Dedifferentiated amniotic fluid mesenchymal stem cell (primary cell): ENCODE results near the gene RIN3.

Experiments
- DNase-seq: peaks from one replicate; pipeline ENCODE4 v3.0.0-alpha.2; 2016; ENCODE audit errors: extremely low spot score

The RIN3 gene

GRCh38 chr14:92528486-92529100 is 15.0 kb downstream of the RIN3 start:
- DNase-seq: no peak

- DNase-seq: no peak
Measured at GRCh38 chr14:92529903-92530302, 16.3 kb downstream of the RIN3 start.

- no peak for DNase-seq
Measured at GRCh38 chr14:92531106-92531873, 17.7 kb downstream of the RIN3 start.

- DNase-seq: no peak
Measured at GRCh38 chr14:92532490-92533163, 19.0 kb downstream of the RIN3 start.

GRCh38 chr14:92534932-92535643 is 21.5 kb downstream of the RIN3 start:
- no peak for DNase-seq

GRCh38 chr14:92536231-92536630 is 22.6 kb downstream of the RIN3 start:
- peak; percentile 30 for DNase-seq

GRCh38 chr14:92538412-92538985 is 24.9 kb downstream of the RIN3 start:
- DNase-seq: no peak

- DNase-seq: no peak
Measured at GRCh38 chr14:92539419-92539818, 25.8 kb downstream of the RIN3 start.

- DNase-seq: no peak
Measured at GRCh38 chr14:92539875-92540274, 26.3 kb downstream of the RIN3 start.

- DNase-seq: peak; percentile 98
Measured at GRCh38 chr14:92540472-92541048, 27.0 kb downstream of the RIN3 start.

GRCh38 chr14:92542766-92543554 is 29.4 kb downstream of the RIN3 start:
- no peak for DNase-seq

GRCh38 chr14:92544051-92544720 is 30.6 kb downstream of the RIN3 start:
- no peak for DNase-seq

- no peak for DNase-seq
Measured at GRCh38 chr14:92546347-92547053, 32.9 kb downstream of the RIN3 start.

GRCh38 chr14:92549105-92549858 is 35.7 kb downstream of the RIN3 start:
- DNase-seq: no peak

GRCh38 chr14:92549859-92550230 is 36.3 kb downstream of the RIN3 start:
- no peak for DNase-seq

GRCh38 chr14:92551044-92551841 is 37.7 kb downstream of the RIN3 start:
- no peak for DNase-seq

GRCh38 chr14:92552066-92552465 is 38.5 kb downstream of the RIN3 start:
- no peak for DNase-seq

- DNase-seq: peak; percentile 25
Measured at GRCh38 chr14:92553438-92553837, 39.9 kb downstream of the RIN3 start.
